GM18861 (cell line): ENCODE data around the gene LRMDA.

Experiments used
- ATAC-seq: cut with Tn5 transposase; IDR thresholded peaks from one replicate; pipeline ENCODE4 v1.9.1; 2021; ENCODE audit not compliant: unreplicated experiment

LRMDA gene

DNA sequence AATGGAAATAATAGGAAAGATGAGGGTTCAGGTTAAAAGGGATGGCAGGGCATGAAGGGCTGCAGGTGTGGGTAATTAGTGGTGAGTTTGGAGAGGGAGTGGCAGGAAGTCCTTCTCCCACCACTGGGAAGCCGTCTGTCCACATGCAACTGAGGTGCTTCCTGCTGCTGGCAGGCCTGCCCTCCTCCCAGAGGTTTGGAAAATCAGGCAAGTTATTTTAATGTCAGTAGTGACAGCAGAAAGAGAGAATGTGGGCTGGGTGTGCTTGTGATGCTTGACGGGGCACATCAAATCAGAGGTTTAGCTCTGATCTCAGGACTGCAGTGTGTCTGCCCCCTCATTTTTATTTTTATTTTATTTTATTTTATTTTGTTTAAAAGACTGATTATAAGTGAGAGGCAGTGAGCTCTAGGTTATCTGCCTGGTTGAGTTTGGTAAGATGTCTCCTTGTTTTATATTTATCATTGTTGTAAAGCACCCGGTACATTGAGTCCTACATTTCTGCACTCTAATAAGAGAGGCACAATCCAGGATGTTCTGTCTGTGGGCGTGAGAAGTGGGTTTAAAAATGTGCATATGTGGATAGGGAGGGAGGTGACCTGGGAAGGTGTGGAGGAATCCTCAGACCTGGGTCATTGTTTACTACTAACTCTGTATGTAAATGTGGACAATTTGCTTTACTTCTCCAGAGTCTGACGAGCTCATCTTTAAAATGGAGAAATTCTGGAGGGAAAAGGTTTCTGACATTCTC, 504.4 kb downstream of the LRMDA start:
- no peak for ATAC-seq

DNA sequence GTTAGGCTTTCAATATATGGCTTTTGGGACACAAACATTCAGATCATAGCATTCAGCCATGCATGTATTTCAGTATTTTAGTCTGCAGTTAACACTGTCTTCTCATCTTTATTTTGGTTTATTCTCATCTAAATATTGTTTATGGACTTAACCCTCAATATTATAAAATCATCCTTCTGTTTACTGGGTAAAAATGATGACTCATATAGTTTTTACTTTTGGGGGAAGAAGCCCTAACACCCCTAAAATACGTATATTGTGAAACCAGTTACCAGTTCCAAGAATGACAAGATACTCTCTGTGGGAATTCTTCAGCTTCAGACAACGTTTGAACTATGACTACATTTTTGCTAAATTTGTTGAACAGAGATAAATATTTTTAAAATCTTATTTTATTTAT, 505.4 kb downstream of the LRMDA start:
- ATAC-seq: no peak

DNA sequence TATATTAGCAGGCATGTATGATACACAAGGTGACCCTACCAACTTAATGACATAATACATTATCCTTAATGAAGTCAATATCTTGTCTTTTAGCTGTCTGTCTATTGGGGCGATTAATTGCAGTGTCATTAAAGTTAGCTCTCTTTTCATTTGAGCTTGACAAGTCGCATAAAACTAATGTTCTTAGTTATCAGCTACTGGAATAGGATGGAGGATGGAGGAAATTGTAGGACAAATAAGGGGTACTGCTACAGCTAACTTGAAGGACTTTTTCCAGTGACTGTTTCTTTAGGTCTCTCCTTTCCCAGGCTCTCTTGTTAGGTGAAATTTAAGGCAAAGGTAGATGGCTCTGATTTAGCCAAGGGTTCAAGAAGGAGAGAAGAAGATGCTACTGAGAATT, 506.4 kb downstream of the LRMDA start:
- no peak for ATAC-seq

DNA sequence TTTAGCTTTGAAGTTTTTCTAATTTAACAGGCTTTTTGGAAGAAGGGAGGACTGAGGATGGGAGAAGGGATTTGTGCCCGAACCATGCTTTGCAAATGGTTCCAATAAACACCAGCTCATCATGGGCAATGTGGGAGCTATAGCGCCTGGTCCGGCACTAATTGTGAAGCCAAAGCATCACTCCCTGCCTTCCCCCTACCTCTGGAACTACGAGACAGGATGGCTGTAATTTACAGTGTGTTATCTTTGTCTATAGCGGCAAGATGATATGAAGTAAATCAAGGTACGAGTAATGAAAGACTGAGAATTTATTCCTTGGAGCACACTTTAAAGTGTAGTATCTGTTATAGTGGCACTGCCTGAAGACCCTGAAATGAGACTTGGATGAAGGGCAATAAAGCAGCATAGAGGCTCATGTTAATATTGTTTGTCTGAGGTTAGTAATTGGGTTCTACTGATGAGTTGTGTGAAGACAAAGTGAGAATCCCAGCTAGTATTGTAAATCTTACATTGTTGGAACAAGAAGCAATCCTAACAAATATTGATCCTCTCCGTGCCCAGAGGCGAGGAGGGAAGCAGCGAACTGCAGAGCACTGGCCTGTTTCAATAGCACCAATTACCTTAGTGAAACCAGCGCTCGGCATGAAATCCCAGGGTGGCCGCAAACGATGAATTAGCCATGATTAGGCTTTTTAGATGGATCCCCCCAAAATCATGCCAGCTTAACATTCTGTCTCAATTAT, 507.1 kb downstream of the LRMDA start:
- no peak for ATAC-seq

DNA sequence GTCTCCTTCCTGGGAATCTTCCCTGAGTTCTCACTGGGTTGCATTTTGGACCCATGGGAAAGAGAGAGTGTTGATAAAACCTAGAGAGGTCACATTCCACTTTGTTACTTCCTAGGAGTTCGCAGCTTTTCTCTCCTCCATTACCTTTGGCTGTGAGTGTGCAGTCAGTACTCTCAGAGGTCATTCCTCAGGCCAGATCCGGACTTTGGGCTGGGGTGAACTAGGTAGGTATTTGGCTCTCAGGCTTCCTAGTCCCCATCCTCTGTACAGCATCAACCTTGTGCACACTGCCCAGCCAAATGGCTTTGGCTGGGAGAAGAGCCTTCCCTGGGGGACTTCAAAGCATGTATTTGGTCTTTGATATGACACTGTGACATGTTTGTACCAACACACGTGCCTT, 508.1 kb downstream of the LRMDA start:
- no peak for ATAC-seq

DNA sequence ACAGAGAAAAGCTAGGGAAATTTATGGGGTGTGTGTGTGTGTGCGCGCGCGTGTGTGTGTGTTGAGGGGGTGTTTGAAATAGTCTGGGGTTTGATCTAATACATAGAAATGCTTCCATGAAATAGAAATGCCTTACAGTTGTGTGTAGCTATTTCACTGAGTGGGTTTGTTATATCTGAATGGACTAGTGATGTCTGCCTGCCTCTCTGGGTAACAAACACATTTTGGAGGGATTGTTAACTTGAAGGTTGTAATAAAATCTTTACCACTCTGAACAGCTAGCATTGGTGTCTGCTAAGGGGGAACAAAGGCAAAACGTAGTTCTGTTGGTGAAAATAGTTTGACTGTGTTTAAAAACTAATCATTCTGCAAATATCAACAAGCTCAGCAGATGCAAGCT, 509.3 kb downstream of the LRMDA start:
- no peak for ATAC-seq

DNA sequence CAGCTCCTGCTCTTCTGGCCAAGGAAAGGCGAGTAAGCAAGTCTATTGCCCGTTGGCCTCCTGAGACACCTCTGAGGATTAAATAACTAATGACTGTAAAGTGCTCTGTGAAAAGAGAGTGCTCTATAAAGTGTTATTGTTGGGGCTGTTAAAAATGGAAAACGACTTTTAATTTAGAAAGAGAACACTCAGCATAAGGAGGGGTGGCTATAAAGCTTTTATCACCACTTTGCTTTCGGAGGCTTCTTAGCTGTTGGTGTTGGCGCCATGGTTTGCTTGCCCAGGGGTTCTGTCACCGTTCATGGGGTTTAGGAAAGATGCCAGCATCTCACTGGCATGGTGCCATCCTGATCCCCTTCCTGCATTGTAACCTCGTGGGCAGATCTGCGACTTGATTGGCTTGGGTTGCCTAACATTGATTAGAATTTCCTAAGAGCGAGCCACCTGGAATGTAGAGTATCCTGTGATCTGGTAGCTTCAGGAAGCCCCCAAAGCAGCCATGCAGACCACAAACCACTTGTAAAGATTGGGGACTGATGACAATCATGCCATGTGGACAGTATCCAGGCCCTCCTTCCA, 509.9 kb downstream of the LRMDA start:
- ATAC-seq: no peak

DNA sequence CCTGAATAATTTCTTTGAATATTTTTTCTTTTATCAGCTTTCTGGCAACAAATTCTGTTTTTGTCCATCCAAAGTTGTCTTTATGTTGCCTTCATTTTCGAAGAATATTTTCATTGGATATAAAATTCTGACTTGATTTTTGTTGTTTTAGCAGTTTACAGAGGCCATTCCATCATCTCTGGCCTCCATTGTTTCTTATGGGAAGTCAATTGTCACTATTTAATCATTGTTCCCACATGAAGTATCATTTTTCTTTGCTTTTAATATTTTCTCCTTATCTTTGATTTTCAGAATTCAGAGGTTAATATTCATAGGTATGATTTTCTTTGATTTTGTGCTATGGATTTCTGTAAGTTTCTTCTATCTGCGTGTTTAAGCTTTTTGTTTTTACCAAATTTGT, 512.6 kb downstream of the LRMDA start:
- ATAC-seq: no peak

DNA sequence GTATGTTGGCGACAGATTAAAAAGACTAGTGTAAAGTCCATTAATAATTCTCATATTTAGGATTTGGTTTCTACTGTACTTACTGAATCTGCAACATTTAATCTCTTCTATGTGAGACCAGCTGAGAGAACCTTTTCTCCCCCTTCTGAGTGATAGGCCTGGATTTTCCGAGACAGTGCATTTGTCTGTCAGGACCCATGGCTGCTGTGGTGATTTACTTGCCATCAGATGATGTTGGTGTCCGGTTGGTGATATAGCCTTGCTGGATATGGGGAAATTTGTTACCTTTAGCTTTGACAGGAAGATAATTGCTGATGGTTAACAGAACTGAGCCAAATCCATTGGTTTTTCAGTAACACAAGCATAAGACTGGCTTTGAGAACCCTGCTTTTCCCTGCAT, 517.2 kb downstream of the LRMDA start:
- ATAC-seq: no peak

DNA sequence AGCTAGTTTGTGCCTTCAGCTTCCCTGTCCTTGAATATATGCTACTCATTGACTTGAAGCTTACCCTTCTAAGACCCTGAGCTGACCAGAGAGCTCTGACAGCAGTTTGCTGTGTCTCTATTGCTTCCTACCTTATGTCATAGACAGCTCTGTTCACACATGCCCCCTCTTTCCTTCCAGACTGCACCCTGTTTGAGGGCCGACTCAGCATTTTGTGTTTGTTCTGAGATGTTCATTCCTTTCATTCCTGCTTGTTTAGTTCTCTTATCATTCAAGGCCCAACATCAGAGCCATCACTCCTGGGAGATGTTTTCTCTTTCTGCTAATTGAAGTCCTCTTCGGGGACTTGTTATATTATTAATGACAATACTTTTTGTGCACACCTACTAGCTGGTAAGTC, 518.9 kb downstream of the LRMDA start:
- no peak for ATAC-seq

DNA sequence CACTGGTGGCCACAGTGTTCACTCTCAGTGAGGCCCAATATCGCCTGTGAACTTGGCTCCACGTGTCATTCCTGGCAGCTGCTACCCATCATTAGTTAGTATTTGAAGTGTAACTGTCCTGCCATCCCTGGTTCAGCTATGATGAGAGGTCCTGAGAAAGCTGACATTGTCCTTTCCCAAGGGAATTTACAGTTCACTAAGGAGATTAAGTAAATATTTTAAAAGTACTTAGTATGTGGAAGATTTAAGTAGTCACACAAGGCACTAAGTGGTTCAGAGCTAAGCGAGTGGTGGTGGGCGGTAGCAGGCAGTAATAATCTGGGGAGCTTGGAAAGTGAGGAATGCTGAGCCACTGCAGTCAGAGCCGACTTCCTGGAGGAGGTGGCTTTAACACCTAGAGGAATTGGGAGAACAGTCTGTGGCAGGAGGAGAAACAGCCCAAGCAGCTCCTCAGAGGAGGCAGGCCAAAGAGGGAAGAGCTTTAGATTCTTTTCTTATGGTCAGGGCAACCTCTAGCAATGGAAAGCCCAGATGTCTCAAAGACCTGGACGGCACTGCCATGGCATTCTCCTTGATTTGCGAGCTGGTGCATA, 519.7 kb downstream of the LRMDA start:
- no peak for ATAC-seq

DNA sequence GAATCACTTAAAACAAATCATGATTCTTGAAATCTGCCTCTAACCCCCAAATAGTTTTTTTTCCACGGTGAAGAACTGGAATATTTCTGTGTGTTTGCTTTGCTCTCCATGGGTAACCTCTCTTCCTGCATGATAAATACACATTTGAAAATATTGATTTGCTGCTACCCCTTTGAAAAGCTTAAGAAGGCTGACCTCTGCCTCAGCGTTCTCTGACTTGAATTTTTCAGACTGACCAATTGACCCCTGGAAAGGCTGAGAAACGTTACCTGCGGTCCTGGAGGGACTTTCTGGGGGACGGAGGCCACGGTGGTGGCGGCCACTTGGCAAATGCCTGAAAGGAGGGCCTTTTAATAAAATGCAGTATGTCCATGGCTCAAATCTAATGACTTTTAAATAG, 520.2 kb downstream of the LRMDA start:
- ATAC-seq: no peak

DNA sequence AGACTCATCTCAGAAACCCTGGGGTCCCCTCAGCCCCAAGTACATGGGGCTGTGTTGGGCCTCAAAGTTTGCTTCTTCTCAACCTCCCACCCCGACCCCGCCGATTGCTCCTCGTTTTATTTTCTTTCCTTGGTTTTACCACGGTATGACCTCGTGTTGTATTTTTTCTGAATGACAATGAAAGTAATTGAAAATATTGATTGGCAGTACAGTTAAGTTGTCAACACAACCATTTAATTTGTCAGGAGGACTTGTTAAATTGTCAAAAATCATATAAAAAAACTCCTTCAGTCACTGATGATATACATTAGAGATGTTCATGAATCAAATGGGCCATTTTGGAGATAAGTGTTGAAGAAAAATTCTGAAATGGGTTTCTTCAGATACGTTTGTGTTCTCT, 520.7 kb downstream of the LRMDA start:
- no peak for ATAC-seq

DNA sequence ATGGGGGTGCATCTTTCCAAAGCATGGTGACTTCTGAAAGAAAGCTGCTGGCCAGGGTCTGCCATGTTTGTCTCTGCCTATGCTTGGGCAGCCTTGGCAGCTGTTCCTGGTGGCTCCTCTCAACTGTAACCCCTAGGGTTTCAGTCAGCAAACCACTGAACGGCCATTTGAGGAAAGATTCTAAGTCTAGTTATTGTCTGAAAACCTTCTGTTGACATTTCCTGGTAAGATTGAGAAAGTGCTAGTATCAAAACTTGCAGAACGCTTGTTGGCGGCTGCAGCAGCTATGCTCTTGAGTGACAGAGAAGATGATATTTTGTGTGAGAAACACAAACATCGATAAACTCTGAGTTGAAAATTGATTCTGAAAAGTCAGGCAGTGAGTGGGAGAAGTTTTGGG, 523.1 kb downstream of the LRMDA start:
- ATAC-seq: no peak

DNA sequence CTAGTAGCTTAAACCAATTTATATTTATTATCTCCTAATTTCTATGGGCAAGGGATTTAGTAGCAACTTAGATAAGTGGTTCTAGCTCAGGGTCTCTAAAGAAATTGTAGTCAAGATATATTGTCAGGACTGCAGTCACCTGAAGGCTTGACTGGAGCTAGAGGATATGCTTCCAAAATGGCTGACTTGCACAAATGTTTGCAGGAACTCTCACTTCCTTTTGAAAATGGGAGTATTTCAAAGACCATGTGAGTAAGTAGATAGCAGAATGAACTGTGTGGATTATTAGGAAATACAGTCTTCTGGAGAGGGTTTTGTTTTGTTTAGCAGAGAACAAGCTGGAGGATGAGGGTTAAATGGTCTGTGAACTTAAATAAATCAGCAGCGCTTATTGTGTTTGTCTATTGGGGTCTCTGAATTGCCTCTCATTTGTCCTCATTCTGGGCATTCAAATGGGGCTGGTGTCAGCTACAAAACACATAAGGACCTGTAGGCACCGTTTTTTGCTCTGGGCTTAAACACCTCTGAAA, 524.6 kb downstream of the LRMDA start:
- ATAC-seq: no peak

DNA sequence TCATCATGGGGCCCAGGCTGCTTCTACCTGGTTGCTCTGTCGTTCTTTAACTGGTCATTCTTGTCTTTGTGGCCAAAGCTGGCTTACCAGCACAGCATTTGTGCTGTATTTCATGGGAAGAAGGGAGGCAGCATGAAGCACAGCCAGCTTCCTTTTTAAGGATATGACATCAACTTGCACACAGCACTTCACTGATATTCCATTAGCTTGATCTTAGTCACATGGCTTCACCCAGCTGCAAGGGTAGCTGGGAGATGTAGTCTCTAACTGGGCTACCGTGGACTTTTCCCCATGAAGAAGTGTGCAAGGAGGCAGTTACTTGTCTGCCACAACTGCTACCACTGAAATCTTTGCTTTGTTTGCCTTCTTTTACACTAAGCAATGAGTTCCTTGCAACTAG, 525.2 kb downstream of the LRMDA start:
- ATAC-seq: no peak

DNA sequence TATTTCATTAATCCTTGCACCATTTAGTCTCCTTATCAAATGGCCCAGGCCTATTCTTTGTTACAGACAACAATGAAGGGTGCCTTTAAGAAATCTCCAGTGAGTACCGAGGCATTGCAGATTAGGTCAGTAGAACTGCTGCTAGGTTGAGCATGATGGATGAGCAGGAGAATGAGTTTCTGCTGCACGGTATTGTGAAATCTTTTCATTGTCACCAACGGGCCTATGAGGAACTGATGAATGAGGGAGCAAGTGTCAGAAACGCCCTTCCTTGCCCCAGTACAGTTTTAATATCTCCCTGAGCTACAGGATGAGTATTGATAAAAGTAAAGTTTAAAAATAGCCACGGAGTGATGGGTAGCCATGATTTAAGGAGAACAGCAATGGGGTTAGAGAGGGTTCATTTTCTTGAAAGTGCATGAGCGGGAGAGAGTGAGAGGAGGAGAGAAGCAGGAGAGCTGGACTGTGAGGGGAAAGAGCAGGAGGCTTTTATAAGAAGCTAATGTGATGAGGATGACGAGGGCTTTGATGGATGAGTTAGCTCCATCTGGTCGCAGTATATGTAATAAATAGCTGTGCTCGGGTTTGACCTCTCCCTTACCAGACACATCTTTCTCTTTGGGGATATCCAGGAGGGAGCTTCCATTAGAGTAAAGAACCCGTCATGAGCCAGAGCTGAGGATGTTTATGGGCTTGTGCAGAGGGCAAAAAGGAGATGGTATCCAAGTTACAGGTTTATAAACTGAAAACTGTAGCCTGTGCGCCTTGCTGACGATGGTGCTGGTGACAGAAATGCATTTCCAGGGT, 526.1 kb downstream of the LRMDA start:
- ATAC-seq: no peak

DNA sequence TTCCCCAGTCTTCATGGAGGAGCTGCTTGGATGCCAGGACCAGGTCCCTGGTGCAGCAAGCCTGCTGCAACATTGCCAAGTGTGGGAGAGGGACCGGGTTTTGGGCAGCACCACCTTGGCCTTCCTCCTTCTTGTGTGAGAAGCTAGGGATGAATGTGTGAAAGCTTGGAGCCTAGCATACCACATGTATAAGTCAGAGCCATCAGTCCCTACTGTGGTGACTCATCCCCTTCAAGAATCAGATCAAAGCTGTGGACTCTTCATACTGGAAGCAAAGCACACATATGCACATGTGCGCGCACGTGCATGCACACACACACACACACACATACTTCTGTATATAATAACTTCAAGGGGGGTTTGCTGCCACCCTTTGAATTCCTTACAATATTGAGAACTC, 527.8 kb downstream of the LRMDA start:
- ATAC-seq: no peak

DNA sequence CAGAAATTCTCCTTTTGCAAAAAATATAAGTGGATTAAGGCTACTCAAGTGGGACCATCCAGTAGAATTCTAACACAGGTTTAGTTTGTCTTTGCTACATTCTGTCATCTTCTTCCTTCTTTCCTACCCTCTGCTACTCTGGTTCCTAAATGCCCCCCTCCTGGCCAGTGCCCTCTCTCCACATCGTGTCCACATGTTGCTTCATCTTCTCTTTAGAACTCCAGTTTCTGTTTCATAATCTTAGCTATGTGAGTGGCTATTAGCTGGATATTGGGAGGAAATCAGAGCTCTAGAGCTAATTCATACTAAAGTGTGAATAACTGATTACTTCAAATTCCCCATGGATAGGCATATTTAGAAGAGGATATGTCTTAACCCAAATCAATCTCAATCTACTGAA, 528.5 kb downstream of the LRMDA start:
- no peak for ATAC-seq

DNA sequence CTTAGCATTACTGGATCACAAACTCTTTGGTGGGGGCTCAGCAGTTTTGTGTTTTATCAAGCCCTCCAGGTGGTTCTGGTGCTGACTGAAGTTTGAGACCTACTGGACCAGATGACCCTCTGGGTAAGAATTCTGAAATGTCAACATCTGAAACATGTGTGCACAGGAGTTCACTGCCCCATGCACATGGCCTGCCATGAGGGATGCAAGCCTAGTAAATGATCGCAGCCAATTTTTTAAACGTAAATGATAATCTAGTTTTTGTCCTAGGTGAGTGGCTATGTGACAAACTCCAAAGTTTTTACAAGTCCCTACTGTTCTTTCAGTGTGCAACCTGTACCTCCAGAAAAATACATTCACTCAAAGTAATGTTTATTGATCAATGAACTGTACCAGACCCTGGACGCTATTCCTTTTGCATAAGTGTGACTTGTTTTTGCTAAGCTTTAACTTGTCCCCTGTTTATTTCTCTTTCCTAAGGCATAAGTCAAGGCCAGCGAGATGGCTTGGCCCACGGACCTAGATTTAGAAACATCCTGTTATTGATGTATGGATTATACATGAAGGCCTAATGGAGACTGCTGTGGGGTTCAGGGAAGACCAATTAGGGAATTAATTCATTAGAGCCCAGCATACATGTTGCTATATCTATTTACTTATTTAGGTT, 531.1 kb downstream of the LRMDA start:
- ATAC-seq: no peak
